Activated naive CD8-positive, alpha-beta T cell treated with anti-CD3 and anti-CD28 coated beads, Interleukin-2, amount 50 U/mL, for 24 hours (primary cell): Measurements from ENCODE around the gene MCHR2.
"Not testable (repeated sequence)": the region's sequence is repeated elsewhere in the genome, so short reads cannot be mapped to it uniquely, and the experiment has no call there.

Experiments
- ATAC-seq: fragments of 150-1000 bp; cut with Tn5 transposase; one replicate; pipeline ENCODE4 v1.10.0; 2021
- DNase-seq: peaks from one replicate; pipeline ENCODE4 v3.0.0; 2021
- H3K27ac Mint-ChIP-seq: one replicate; pipeline ENCODE4 v1.8.0; 2021; ENCODE audit warnings: mild to moderate bottlenecking, mixed read lengths
- H3K27me3 Mint-ChIP-seq: one replicate; pipeline ENCODE4 v1.8.0; 2021; ENCODE audit warnings: mixed read lengths
- H3K36me3 Mint-ChIP-seq: one replicate; pipeline ENCODE4 v1.8.0; 2021; ENCODE audit warnings: low read depth, mixed read lengths
- H3K4me1 Mint-ChIP-seq: one replicate; pipeline ENCODE4 v1.8.0; 2021; ENCODE audit warnings: mixed read lengths
- H3K4me3 Mint-ChIP-seq: one replicate; pipeline ENCODE4 v1.8.0; 2021; ENCODE audit warnings: mild to moderate bottlenecking, moderate library complexity, mixed read lengths
- H3K9me3 Mint-ChIP-seq: one replicate; pipeline ENCODE4 v1.8.0; 2021; ENCODE audit warnings: mixed read lengths

Gene MCHR2

GRCh38 chr6:99993533-99994251, at the start of gene MCHR2:
MCHR2 (minus strand) TSS chr6:99994223; CDS start chr6:99956147, 38,076 bp downstream.
- Mint-ChIP-seq H3K27me3 (peaks cover 34% of the 10 kb centered on the region), H3K4me3 (peak within 1 kb of the TSS; percentile 6), H3K9me3 (no peaks in the 10 kb centered on the region), H3K4me1 (no peaks in the 10 kb centered on the region), H3K27ac (no peak within 1 kb of the TSS), H3K36me3 (no peaks in the 10 kb centered on the region)
- no peak for ATAC-seq
- no peak for DNase-seq

DNA sequence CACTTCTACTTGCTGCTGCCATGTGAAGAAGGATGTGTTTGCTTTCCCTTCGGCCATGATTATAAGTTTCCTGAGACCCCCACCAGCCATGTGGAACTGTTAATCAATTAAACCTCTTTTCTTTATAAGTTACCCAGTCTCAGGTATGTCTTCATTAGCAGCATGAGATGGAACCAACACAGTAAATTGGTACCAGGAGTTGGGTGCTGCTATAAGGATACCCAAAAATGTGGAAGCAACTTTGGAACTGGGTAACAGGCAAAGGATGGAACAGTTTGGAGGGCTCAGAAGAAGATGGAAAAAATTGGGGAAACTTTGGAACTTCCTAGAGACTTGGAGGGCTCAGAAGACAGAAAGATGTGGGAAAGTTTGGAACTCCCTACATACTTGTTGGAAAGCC, 44.5 kb upstream of the MCHR2 start:
- peaks cover 14% of the 10 kb centered on the region for H3K9me3 Mint-ChIP-seq
- not testable (repeated sequence) for H3K4me1 Mint-ChIP-seq, DNase-seq, H3K36me3 Mint-ChIP-seq, H3K27ac Mint-ChIP-seq, ATAC-seq, H3K27me3 Mint-ChIP-seq, H3K4me3 Mint-ChIP-seq

DNA sequence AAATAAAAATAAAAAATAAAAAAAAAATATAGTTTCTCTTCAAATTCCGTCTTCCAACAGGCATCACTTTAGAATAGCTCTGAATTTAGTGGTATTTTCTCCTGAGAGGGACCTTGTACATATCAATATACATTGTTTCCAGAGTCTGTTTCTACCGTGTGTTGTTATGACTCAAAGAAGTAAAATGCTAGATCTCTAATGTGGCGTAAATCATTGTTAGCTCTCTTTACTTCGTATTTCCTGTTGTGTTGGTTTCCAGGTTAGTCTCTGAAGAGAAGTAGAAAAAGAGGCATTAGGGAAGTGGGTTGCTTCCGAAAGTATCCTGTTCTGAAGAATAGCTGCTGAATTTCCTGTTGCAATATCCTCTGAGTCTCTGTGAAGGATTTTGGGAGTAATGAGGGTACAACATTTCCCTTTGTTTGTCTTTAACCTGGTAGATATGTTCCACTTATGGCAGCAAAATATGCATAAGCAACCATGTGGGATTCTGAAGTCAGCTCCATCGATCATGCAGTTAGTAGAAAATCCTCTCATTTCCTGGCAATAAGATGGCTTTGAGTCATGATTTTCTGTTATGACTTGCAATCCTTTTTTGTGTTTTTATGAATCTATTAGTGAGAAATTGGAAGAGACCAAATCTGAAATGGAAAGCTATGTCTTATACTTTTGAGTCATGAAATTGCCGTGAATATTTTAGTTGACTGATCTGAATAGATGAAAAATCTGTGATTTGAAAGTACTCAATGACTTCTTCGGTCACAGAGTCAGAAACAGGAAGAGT, 42.0 kb upstream of the MCHR2 start:
- no peak overlapping the region for H3K4me3 Mint-ChIP-seq
- H3K9me3 Mint-ChIP-seq: peaks cover 13% of the 10 kb centered on the region
- ATAC-seq (no peak), DNase-seq (no peak)
- no peaks in the 10 kb centered on the region for H3K27me3 Mint-ChIP-seq
- H3K27ac Mint-ChIP-seq: no peak overlapping the region
- H3K4me1 Mint-ChIP-seq: no peaks in the 10 kb centered on the region
- H3K36me3 Mint-ChIP-seq: no peaks in the 10 kb centered on the region

GRCh38 chr6:100023798-100024197, 29.8 kb upstream of the MCHR2 start:
- H3K36me3 Mint-ChIP-seq: no peaks in the 10 kb centered on the region
- DNase-seq: no peak
- no peaks in the 10 kb centered on the region for H3K4me1 Mint-ChIP-seq
- H3K27ac Mint-ChIP-seq: no peak overlapping the region
- ATAC-seq: no peak
- peaks cover 3% of the 10 kb centered on the region for H3K9me3 Mint-ChIP-seq
- H3K27me3 Mint-ChIP-seq: peaks cover 2% of the 10 kb centered on the region
- no peak overlapping the region for H3K4me3 Mint-ChIP-seq

DNA sequence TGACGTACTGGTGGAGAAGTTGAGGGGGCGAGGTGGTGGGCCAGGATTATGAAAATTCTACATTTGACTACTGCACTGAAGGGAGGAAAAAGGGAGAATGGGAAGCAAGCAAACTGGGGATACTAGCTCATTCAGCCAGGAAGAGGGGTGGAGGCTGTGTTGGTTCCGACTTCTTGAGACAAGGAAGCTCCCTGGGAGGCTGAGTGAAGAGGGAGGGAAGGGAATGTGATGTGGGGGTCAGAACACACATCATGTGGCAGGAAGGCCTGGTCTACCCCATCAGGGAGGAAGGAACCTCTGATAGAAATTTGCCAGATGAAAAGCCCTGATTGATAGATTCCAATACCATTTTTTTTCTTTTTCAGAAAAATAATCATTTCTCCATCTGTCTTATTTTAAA, 28.8 kb upstream of the MCHR2 start:
- Mint-ChIP-seq H3K4me1 (no peaks in the 10 kb centered on the region), H3K9me3 (peaks cover 4% of the 10 kb centered on the region), H3K27me3 (peaks cover 2% of the 10 kb centered on the region), H3K27ac (no peak overlapping the region), H3K4me3 (no peak overlapping the region), H3K36me3 (no peaks in the 10 kb centered on the region)
- ATAC-seq (no peak), DNase-seq (no peak)

DNA sequence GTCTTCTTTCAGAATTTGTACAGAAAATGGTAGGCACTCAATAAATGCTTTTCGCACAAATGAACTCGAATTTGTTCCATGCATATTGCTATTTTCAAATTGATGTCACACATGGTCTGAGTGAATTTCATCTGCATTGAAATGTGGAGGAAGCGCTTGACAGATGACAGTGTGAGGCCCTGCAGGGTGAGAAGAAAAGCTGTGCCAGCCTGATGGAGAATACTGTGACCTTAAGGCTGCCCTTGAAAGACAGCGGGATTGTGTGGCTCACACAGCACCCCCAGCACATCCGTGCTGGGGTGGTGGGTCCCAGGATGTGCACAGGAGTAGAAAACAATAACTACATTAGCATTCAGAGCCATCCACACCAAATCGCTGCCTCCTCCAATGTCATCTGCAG, 14.8 kb upstream of the MCHR2 start:
- DNase-seq: no peak
- Mint-ChIP-seq H3K27me3 (peaks cover 3% of the 10 kb centered on the region), H3K27ac (no peak overlapping the region)

GRCh38 chr6:100001915-100002388, 7.9 kb upstream of the MCHR2 start:
- no peaks in the 10 kb centered on the region for H3K9me3 Mint-ChIP-seq
- DNase-seq (peak; percentile 35), ATAC-seq (no peak)
- H3K4me1 Mint-ChIP-seq: no peaks in the 10 kb centered on the region
- no peak overlapping the region for H3K4me3 Mint-ChIP-seq
- H3K27me3 Mint-ChIP-seq: peaks cover 22% of the 10 kb centered on the region
- no peak overlapping the region for H3K27ac Mint-ChIP-seq
- no peaks in the 10 kb centered on the region for H3K36me3 Mint-ChIP-seq

More for the DNA sequence above, 14.8 kb upstream of the MCHR2 start:
- Mint-ChIP-seq H3K4me3 (no peak overlapping the region), H3K36me3 (no peaks in the 10 kb centered on the region), H3K9me3 (no peaks in the 10 kb centered on the region), H3K4me1 (no peaks in the 10 kb centered on the region)
- ATAC-seq: no peak

- ATAC-seq (no peak), DNase-seq (no peak)
- H3K9me3 Mint-ChIP-seq: no peaks in the 10 kb centered on the region
- H3K4me1 Mint-ChIP-seq: no peaks in the 10 kb centered on the region
- H3K27ac Mint-ChIP-seq: no peak overlapping the region
- no peak overlapping the region for H3K4me3 Mint-ChIP-seq
- H3K27me3 Mint-ChIP-seq: peaks cover 48% of the 10 kb centered on the region
- no peaks in the 10 kb centered on the region for H3K36me3 Mint-ChIP-seq
Measured at GRCh38 chr6:99997141-99997540, 3.1 kb upstream of the MCHR2 start.

DNA sequence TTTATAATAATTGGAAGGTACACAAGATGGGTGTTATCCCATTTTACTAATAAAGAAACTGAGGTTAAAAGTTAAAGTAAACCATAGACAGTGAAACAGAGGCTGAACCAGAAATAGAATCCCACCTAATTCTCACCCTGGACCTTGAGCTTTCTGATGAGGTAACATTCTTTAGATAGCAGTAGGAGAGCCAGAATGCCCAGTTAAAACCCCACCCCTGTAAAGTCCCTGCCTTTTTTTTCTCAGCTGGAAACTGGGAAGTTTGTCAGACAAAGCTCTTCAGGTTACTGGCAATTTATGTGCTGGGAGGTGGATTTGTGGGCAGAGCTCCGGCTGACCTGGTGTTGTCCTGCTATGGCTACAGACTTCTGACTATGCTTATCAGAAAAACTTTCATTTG, 1.9 kb upstream of the MCHR2 start:
- H3K36me3 Mint-ChIP-seq: no peaks in the 10 kb centered on the region
- H3K4me1 Mint-ChIP-seq: no peaks in the 10 kb centered on the region
- no peak for ATAC-seq
- DNase-seq: no peak
- no peak overlapping the region for H3K27ac Mint-ChIP-seq
- no peak overlapping the region for H3K4me3 Mint-ChIP-seq
- H3K27me3 Mint-ChIP-seq: peaks cover 39% of the 10 kb centered on the region
- no peaks in the 10 kb centered on the region for H3K9me3 Mint-ChIP-seq

DNA sequence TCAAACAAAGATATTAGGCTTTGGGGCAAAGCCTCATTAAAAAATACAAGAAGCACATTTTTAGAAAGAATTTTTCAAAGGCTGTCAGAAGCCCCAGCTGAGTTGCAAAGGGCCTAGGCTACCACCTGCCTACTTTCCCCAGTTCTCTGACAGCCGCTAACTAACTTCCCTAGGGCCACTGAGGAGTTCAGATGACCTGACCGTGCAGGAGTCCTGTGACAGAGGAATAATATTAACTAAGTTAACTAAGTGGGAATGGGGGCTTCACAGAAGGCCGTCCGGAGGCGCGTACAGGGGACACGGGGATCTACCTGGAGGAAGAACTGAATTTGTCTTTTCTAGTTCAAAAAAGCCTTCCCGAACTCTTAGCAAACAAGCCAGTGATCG, 884 bp downstream of the MCHR2 start:
- H3K9me3 Mint-ChIP-seq: no peaks in the 10 kb centered on the region
- DNase-seq (no peak), ATAC-seq (no peak)
- H3K4me1 Mint-ChIP-seq: no peaks in the 10 kb centered on the region
- no peak overlapping the region for H3K27ac Mint-ChIP-seq
- peak overlapping the region; percentile 6 for H3K4me3 Mint-ChIP-seq
- no peaks in the 10 kb centered on the region for H3K36me3 Mint-ChIP-seq
- peaks cover 34% of the 10 kb centered on the region for H3K27me3 Mint-ChIP-seq

DNA sequence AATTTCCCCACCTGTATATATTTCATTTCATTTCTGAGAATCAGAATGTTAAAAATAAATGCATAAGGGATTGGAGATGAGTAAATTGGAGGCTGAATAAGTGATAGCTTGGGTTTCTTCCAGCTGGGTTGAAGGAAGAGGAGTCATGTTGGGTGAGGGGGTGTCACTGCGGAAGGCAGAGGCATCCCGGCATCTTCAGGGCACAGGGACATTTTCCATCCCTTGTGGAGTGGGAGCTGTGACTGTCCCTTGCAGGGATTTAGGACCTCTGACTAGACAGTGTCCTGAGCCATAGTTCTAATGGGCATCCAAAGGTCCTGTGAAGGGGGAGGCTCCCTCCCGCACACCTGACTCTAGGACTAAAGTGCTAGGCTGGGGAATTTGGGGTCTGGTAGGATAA, 2.1 kb downstream of the MCHR2 start:
- no peaks in the 10 kb centered on the region for H3K36me3 Mint-ChIP-seq
- H3K9me3 Mint-ChIP-seq: no peaks in the 10 kb centered on the region
- no peak for ATAC-seq
- no peaks in the 10 kb centered on the region for H3K4me1 Mint-ChIP-seq
- no peak overlapping the region for H3K4me3 Mint-ChIP-seq
- H3K27me3 Mint-ChIP-seq: peaks cover 34% of the 10 kb centered on the region
- no peak for DNase-seq
- H3K27ac Mint-ChIP-seq: no peak overlapping the region

GRCh38 chr6:99980741-99981140, 13.3 kb downstream of the MCHR2 start:
- H3K27me3 Mint-ChIP-seq: peaks cover 2% of the 10 kb centered on the region
- H3K27ac Mint-ChIP-seq: no peak overlapping the region
- no peak overlapping the region for H3K4me3 Mint-ChIP-seq
- peaks cover 2% of the 10 kb centered on the region for H3K9me3 Mint-ChIP-seq
- no peaks in the 10 kb centered on the region for H3K36me3 Mint-ChIP-seq
- no peaks in the 10 kb centered on the region for H3K4me1 Mint-ChIP-seq
- DNase-seq (no peak), ATAC-seq (no peak)

GRCh38 chr6:99979953-99980352, 14.1 kb downstream of the MCHR2 start:
- Mint-ChIP-seq H3K36me3 (no peaks in the 10 kb centered on the region), H3K27ac (no peak overlapping the region), H3K4me1 (no peaks in the 10 kb centered on the region), H3K4me3 (no peak overlapping the region), H3K27me3 (peaks cover 2% of the 10 kb centered on the region), H3K9me3 (peaks cover 3% of the 10 kb centered on the region)
- no peak for ATAC-seq
- no peak for DNase-seq

GRCh38 chr6:99967052-99967451, 27.0 kb downstream of the MCHR2 start:
- Mint-ChIP-seq H3K36me3 (no peaks in the 10 kb centered on the region), H3K27ac (no peak overlapping the region), H3K27me3 (peaks cover 2% of the 10 kb centered on the region), H3K4me3 (no peak overlapping the region), H3K9me3 (no peaks in the 10 kb centered on the region), H3K4me1 (no peaks in the 10 kb centered on the region)
- no peak for ATAC-seq
- DNase-seq: no peak

GRCh38 chr6:99960027-99960426, 34.0 kb downstream of the MCHR2 start:
- Mint-ChIP-seq H3K4me3 (no peak overlapping the region), H3K27ac (no peak overlapping the region), H3K9me3 (peaks cover 18% of the 10 kb centered on the region), H3K4me1 (no peaks in the 10 kb centered on the region), H3K27me3 (no peaks in the 10 kb centered on the region), H3K36me3 (no peaks in the 10 kb centered on the region)
- DNase-seq (no peak), ATAC-seq (no peak)
